NCI-H1092 treated with DMSO at 0.1 percent for 48 hours (cell line): Measurements from ENCODE around the gene MRE11.

Experiments
- DNase-seq: peaks from one replicate; lab custom pipeline; 2025; lab: John Stamatoyannopoulos, UW

MRE11 gene

DNA sequence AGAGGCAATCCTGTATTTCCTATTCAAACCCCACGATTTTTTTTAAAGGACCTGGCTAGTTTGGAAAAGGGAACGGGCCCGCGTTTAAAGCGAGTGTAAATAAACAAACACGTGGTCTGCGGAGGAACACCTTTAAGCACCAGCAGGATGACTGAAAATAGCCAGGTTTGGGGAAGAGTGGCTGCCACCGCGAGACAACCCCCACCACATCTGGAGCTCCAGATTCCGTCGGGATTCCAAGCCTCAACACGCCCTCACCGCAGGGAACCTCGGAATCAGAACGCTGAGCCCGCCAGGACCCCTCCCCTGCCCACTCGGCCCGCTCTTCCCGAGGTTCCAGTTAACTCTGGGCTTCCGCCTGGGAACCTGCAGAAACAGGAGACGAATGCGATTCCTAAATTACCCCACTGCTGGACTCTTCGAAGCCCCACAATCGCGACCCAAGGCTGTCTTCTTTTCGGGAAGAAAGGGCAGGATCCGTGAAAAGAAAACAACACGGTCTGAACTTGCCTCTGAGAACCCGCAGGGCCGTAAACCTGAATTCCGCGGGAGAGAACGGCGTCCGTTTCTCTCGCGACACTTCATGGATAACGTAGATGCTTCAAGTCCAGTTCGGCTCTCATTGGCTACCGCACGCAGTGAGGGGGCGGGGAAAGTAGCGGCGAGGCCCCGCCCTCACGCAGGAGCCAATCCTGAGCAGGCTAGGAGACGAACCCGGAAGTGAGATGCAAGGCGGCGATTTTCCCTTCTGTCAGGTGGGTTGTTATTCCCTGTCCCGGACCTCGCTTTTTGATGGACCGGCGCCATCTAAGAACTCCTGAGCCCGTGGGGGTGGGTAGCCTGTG, at the start of gene MRE11, which contains the start of gene ANKRD49:
Gene MRE11 (minus strand): TSS at position 564 of the 845 bp plus-strand sequence. CDS start 1,043 bp downstream, outside the sequence.
Gene ANKRD49 (plus strand): TSS at position 704 of the 845 bp plus-strand sequence. CDS start 2,710 bp downstream, outside the sequence.
- peak; percentile 98 for DNase-seq

DNA sequence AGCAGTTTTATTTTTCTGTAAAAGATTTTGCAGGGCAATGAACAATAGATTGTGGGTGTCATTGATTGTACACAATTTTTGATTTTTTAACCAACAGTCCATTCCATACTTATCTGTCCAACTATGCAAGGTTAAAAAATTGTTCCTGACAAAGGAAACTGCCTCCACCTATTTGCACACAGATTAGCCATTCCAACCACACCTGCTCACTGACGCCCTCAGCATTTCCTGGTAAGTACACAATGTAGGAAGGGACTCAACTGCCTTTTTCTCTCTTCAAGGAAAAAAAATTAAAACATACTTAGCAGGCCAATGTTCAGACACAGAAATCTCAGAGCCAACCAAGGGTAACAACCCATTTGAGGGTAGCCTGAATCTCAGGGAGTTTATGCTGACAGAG, 45.8 kb upstream of the MRE11 start:
- DNase-seq = no peak

DNA sequence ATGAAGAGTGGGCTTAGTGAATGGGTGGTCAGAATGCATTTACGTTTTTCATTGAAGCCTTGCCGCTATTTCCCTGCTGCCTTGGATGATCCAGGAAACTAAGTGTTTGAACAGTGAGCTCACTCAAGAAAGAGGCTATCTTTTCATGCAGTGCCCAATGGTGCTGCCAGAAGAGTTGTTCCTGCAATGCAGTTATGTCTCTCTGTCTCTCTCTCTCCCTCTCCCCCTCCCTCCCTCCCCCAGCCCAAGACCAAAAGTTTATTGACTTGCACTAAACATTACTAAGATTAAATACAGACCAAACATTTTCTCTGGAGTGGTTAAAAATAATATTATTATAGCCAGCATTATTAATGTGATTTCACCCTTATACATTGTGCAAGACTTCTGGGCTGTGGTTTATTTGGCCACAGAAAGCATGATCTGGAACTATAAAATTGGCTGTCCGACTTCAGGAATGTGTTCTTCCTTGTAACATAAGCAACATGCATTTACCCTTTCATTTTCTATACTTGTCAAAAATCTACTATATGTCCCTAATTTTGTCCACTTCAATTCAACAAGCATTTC, 43.5 kb upstream of the MRE11 start:
- DNase-seq = no peak

DNA sequence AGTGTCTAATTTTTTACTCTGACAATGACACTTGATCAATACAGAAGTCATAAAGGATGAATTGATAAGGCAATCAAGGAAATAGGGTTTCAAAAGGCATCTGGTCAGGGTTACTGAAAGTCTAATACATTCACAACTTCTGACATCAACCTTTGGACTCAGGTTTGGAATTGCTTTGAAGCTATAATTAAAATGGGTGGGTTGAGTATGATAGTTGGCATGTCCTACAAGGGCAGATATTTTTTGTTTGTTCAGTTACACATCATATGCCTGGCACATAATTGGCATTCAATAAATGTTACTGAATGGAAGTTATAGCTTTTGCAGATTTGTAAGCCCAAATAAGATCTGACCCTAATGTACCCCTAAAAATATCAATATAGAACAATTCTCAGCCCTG, 42.7 kb upstream of the MRE11 start:
- no peak for DNase-seq

DNA sequence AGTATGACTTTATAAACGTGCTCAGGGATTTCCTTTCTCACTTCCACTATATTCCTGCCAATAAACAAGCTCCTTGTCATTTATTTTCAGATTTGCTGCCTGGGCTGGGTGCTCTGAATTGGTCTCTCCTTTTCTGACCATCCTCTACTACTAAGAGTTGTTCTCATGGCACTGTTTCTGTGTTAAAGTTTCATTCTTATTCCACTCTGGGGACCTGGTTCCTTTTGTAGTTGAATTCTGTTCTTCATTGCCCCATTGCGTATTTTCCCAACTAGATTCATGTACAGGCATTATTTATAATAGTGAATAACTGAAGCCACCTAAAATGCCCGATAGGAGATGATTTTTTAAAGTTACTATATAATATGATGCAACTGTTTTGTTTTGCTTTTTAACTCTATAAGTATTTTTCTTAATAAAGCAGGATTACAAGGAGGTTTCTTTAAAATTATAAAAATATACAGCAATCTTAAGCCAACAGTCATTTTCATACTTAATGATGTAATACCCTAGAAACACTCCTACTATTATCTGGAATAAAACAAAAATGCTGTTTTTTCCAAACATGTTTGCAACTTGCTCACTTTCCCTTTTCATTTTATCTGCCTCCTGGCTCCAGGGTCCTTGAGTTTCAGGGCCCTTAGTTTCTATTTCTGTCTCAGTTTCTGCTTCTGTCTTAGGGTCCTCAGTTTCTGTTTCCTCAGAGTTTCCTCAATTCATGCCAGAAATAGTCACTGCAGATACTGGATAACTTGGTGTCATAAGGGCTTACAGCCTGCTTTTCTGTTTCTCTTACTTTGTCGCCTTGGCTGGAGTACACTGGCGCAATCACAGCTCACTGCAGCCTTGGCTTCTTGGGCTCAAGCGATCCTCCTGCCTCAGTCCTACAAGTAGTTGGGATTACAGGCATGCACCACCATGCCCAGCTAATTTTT, 40.3 kb upstream of the MRE11 start:
- no peak for DNase-seq

DNA sequence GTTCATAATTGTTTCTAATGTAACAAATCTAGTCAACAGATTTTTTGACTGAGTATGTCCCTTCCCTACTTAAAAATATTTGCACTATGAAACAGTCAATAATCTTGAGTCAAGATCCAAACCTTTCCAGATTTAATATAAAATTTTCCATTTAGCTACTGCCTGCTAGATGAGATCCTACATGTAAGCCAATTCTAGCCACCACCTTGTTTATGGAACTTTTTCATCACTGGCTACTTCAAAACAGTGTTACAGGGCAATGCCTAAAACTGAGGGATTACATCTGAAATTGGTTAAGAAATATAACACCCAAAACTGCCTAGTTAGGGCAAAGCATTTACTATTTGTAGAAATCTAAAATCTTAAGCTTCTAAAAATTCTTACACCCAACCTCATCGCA, 39.6 kb upstream of the MRE11 start:
- DNase-seq = no peak

DNA sequence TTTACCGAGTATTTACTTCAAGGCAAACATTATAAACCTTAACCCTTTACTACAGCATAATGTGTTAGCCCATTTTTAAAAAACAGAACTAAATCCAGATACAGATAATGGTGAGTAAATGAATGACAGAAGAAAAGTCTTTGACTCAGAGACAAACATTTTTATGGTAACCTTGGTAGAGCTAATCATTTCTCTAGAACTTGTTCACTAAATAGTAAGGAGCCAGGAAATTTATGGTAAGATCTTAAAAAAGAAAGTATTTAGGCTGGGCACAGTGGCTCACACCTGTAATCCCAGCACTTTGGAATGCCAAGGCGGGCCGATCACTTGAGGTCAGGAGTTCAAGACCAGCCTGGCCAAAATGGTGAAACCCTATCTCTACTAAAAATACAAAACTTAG, 38.6 kb upstream of the MRE11 start:
- DNase-seq = no peak

DNA sequence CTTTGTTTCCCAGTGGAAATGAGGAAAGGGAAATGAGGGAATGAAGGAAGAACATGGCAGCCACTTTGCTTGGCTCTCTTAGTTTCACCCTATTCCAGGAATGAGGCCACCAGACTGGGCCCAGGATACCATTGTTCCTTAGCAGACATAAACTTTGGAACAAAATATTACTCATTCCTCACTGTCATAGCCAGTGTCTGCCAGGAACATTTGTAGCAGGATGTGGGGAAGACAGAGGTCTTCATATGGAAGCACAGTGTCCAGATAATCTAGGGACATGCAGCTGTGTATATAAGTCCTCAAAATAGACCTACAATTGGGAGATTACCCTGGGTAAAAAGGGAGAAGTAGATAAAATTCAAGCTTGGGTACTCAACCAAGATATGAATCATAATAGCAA, 34.9 kb upstream of the MRE11 start:
- DNase-seq = no peak

DNA sequence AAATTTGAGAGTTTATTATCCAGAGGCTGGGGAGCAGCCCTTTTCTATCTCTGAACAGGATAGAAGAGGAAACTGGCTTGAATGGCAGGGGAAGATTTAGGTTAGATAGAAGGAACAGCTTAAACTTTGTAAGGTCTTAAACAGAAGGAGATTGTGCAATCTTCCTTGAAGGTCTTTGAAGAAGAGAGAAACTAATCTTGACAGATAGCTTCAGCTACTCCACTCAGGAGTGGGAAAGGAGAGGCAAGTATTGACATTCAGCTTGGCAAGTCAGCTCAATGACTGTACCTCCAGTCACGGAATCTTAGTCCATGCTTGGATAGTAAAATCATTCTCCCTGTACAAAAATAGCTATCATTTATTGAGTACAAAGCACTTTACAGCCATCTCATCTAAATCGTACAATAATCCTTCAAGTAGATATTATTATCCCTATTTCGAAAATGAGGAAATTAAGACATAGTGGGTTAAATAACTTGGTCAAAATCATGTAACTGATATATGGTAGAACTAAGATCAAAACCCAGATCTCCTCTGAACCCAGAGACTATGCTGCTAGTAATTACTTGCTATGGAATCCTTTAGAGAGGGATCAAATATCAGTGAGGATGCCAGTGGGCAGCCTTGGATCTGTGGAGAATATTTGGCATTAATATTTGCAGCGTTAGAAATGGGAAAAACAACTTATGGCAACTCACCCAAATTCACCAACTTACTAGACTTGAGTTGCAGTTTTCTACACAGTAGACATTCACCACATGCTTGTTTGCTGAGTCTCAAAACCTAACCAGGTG, 33.2 kb upstream of the MRE11 start:
- DNase-seq = no peak

DNA sequence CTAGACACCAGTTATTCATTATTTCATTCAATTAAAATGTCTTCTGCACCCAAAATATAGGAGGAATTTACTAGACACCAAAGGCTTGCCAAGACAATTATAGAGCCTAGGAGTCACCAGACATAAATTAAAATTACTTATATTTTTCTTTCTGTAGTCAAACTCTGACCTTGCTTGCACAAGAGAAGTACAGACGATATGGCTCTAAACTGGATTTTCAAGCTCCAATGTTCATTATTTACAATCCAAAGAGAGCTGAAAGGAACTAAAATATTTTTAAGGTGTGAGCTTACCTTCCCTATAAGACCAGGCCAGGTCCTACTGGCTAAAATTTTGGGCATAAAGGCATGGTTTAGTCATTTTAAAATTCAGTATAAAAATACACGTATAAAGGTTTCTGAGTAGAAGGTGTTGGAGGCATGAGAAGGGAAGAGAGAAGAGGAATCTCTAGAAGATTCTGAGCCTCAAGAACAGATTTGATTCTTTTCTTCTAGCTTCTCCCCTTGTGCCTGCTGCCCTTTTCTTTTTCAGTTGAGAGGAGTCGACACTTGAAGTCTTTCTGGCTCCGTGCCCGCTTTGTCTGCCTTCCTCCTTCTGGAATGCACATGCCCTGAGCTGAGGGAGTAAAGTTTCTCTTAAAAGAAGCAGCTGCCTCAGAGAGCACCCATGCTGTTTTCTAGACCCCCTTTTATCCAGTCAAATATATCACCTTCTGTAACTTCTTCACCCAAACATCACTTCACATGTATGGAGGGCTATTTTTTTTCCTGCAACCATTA, 32.1 kb upstream of the MRE11 start:
- DNase-seq = no peak

DNA sequence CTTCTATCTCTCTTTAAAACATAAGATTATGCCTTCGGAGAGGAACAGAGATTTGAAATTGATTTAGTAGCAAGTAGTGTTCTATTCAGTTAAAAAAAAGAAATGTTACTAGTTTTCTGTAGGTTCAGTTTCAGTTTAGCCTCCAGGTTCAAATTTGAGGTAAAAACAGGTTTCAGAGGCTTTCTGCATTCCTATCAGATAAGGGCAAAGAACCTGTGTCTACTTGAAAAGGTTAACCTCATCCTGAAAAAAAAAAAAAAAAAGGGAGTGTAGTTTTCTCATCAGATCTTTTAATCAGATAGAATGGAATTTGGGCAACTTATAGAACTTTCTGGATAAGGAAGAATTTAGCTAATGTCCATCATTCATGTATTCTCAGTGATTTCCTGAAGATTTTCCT, 30.7 kb upstream of the MRE11 start:
- DNase-seq = no peak

DNA sequence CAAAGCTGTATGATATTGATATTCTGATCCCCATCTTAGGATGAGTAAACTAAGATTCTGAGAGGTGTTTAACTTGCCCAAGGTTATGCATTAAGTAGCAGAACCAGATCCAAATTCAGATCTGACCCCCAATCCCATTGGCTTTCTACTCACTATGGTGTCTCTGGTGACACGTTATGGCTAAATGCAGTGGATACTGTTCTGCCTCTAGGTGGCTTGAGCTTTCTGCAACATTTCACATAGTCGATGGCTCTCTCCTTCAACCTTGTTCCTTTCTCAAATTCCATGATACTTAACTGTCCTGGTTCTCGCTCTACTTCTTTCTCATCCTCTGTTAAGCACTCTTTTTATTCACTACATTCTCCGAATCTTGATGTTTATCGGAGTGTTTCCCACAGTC, 28.0 kb upstream of the MRE11 start:
- DNase-seq = no peak

DNA sequence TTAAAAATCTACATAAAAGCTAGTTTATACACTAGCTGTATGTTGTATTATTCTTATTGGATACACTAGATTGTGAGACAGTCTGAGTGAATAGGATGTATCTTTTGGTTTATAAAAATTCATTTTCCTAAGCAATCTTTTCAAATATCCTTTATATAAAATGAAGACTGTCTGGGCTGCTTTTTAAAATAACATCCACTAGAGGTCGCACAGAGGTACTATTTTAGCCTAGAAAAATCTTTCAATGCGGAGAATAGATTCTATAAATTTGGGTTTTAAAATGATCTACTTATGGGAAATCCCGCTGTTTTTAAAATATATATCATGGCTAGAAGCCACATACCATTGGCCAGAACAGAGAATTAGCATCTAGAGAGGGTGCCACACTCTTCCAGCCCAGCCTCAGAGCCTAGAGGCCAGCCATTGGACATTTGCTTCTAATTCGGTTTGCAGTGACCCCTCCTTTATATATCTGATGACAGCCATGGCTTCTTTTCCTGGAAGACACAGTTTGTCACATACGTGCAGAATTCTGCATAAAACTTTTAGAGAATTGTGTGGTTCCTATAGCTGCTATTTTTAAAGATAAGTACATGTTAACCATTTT, 25.9 kb upstream of the MRE11 start:
- DNase-seq = peak; percentile 51

DNA sequence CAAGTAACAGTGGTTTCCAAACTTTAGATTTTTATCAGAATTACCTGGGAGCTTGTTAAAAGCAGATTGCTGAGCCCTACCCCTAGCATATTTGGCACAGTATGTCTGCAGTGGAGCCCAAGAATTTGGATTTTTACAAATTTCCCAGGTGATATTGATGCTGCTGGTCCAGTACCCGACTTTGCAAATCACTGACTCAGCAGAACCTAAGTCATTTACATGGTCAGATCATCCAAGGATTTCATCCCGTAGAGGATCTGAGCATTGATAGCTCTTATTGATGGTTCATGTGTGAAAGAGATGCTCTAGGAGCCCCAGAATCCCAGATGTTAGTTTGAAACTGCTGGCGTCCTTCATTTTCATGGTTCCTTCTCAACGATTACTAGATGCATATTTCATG, 24.7 kb upstream of the MRE11 start:
- DNase-seq = no peak

DNA sequence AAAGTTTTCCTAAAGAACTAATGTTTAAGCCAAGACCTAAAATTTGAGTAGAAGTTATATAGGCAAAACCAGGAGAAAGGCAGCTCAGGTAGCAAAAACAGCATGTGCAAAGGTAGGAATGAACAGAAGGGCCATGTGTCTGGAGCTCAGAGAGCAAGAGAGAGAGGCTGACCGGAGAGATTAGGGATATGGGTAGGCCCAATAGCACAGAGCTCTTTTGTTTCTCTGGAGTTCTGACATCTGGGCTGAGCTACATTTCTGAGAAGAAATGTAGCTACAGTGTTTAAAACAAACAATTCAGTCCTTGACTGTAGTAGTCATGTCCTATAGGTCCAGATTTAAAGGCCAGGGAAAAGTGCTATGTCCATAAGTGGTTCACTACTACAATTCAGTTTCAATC, 23.1 kb upstream of the MRE11 start:
- no peak for DNase-seq

DNA sequence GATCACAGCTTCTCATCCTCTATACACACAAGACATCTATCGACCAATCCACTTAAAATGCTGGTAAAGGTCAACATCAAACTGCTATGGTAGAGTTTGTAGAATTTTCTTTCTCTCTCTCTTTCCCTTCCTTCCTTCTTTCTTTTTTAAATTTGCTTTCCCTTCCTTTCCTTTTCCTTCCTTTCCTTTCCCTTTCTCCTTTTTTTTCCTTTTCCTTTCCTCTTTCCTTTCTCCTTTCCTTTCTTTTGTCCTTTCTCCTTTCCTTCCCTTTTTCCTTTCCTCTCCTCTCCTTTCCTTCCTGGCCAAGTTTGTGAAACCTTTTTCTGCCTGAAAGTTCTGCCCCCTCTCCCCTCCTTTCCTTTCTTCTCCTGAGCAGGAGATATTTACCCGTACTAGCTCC, 21.8 kb upstream of the MRE11 start:
- DNase-seq = no peak

DNA sequence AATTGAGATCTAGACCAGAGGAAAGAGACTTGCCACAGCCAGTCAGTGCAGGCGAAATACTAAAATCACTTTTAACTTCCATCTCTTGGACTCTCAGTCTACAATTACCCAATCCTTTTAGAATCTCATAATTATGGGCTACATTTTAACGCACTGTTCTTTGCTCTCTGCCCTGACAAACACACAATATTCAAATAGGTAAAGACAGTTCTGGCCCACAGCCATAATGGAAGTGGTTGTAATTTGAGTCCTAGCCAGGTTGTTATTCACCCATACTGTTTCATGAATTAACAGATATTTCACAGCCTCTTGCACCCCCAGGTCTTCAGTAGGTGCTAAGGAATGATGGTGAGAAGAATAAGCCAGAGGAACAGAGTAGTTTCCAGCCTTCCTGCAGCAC, 19.4 kb upstream of the MRE11 start:
- peak; percentile 73 for DNase-seq

DNA sequence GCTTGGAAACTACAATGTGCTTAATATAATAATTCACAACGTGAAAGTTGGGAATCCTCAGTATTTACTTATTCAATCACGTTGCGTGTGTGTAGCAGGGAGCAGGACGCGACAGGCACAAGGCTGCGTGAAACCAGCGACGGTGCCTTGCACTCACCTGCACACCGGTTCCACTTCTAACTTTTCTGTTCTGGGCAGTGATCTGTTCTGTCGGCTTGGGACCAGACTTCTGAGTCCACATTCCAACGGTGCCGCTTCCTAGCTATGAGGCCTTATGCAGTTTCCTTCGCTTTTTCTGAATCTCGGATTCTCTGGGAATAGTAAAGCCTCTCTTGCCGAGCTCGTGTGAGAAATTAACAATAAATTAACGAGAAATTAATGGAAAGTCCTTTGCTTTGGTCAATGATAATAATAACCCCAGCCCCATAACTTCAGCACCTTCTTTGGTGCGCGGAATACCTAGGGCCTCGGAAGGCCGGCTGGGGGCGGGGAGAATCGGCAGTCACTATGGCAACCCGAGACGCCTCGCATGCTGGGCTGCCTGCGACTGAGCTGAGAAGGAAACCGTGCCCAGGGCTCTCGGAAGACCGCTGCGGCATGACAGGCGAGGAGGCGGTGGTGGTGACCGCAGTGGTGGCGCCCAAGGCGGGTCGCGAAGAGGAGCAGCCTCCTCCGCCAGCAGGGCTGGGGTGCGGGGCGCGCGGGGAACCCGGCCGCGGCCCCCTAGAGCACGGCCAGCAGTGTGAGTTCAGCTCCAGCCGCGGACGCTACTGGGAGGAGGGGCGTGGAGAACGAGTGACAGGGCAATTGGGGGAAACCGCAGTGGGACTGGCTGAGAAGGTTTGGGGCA, 18.5 kb upstream of the MRE11 start, which contains the start of gene C11orf97:
Gene C11orf97 (plus strand): TSS at position 530 of the 850 bp plus-strand sequence. CDS start 68 bp downstream, at position 598.
- peak; percentile 31 for DNase-seq

DNA sequence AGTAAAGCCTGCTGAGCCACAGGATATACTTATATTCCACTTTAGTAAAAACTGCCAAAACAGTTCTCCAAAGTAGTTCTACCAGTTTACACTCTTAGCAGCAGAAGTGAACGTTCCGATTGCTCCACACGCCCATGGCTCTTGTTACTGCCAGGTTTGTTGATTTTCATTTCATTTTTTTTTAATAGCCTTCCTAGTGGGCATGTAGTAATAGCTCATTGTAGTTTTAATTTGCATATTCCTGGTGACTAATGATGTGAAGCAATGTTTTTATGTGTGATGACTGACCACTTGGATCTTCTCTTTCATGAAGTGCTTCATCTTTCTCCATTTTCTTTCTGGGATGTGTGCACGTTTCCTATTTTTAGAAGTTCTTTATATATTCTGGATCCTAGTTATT, 13.8 kb upstream of the MRE11 start:
- no peak for DNase-seq
